SK-N-SH treated with all-trans-retinoic acid at 6 μM for 48 hours (cell line): ENCODE results near the gene FOXN4.

Experiments
- TOX ChIP-seq: fragments of 250-450 bp; sonication (Bioruptor Pico); IDR thresholded peaks from 2 replicates; pipeline ENCODE4 v1.8.0; 2021; ENCODE audit warnings: mild to moderate bottlenecking, moderate library complexity, borderline replicate concordance
- ZFP3 ChIP-seq: fragments of 250-450 bp; sonication (Bioruptor Pico); IDR thresholded peaks from 2 replicates; pipeline ENCODE4 v1.5.0; 2020; ENCODE audit warnings: mild to moderate bottlenecking, moderate library complexity
- ZFP30 ChIP-seq: fragments of 450-650 bp; formaldehyde crosslinking; IDR thresholded peaks from 2 replicates; pipeline ENCODE4 v1.5.0; 2022; ENCODE audit warnings: mild to moderate bottlenecking, moderate library complexity
- ZNF70 ChIP-seq: fragments of 450-650 bp; formaldehyde crosslinking; IDR thresholded peaks from 2 replicates; pipeline ENCODE4 v1.5.0; 2020; ENCODE audit warnings: mild to moderate bottlenecking, moderate library complexity
- TF ChIP-seq, protein P1 (sequence below): fragments of 250-450 bp; sonication (Bioruptor Pico); IDR thresholded peaks from 2 replicates; pipeline ENCODE4 v1.8.0; 2020; ENCODE audit warnings: mild to moderate bottlenecking, moderate library complexity, borderline replicate concordance
- TF ChIP-seq, protein P2 (sequence below): fragments of 250-450 bp; sonication (Bioruptor Pico); IDR thresholded peaks from 2 replicates; pipeline ENCODE4 v1.5.1; 2021; ENCODE audit warnings: mild to moderate bottlenecking, moderate library complexity
- TF ChIP-seq, protein P3 (sequence below): fragments of 250-450 bp; sonication (Bioruptor Pico); IDR thresholded peaks from 2 replicates; pipeline ENCODE4 v1.5.0; 2020; ENCODE audit warnings: mild to moderate bottlenecking, moderate library complexity

DNA sequence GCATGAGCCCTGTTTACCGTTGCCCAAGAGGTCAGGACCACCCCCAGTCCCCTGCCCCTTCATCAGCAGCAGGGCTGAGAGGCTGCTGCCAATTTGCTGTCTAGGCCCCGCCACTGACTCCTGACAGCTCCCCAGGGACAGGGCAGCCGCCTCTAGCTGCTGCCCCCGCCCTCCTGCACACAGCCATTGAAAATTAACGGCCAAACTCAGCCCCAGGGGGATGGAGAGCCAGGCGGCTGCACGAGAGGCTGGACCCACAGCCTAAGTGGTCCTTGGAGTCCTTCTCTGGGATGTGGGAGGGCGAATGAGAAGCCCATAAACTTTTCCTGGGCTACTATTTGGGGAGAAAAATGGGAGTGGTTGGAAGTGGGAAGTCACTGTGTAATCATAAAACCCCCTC lies 4.6 kb downstream of the FOXN4 start:
- TF ChIP-seq, protein P1, sequence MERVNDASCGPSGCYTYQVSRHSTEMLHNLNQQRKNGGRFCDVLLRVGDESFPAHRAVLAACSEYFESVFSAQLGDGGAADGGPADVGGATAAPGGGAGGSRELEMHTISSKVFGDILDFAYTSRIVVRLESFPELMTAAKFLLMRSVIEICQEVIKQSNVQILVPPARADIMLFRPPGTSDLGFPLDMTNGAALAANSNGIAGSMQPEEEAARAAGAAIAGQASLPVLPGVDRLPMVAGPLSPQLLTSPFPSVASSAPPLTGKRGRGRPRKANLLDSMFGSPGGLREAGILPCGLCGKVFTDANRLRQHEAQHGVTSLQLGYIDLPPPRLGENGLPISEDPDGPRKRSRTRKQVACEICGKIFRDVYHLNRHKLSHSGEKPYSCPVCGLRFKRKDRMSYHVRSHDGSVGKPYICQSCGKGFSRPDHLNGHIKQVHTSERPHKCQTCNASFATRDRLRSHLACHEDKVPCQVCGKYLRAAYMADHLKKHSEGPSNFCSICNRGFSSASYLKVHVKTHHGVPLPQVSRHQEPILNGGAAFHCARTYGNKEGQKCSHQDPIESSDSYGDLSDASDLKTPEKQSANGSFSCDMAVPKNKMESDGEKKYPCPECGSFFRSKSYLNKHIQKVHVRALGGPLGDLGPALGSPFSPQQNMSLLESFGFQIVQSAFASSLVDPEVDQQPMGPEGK (CRISPR knock-in tag), result no peak
- TF ChIP-seq, protein P2, sequence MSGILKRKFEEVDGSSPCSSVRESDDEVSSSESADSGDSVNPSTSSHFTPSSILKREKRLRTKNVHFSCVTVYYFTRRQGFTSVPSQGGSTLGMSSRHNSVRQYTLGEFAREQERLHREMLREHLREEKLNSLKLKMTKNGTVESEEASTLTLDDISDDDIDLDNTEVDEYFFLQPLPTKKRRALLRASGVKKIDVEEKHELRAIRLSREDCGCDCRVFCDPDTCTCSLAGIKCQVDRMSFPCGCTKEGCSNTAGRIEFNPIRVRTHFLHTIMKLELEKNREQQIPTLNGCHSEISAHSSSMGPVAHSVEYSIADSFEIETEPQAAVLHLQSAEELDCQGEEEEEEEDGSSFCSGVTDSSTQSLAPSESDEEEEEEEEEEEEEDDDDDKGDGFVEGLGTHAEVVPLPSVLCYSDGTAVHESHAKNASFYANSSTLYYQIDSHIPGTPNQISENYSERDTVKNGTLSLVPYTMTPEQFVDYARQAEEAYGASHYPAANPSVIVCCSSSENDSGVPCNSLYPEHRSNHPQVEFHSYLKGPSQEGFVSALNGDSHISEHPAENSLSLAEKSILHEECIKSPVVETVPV, result no peak
- TF ChIP-seq ZFP30 (CRISPR knock-in tag) (no peak), TOX (CRISPR knock-in tag) (no peak), ZFP3 (no peak), ZNF70 (CRISPR knock-in tag) (no peak)
- TF ChIP-seq, protein P3, sequence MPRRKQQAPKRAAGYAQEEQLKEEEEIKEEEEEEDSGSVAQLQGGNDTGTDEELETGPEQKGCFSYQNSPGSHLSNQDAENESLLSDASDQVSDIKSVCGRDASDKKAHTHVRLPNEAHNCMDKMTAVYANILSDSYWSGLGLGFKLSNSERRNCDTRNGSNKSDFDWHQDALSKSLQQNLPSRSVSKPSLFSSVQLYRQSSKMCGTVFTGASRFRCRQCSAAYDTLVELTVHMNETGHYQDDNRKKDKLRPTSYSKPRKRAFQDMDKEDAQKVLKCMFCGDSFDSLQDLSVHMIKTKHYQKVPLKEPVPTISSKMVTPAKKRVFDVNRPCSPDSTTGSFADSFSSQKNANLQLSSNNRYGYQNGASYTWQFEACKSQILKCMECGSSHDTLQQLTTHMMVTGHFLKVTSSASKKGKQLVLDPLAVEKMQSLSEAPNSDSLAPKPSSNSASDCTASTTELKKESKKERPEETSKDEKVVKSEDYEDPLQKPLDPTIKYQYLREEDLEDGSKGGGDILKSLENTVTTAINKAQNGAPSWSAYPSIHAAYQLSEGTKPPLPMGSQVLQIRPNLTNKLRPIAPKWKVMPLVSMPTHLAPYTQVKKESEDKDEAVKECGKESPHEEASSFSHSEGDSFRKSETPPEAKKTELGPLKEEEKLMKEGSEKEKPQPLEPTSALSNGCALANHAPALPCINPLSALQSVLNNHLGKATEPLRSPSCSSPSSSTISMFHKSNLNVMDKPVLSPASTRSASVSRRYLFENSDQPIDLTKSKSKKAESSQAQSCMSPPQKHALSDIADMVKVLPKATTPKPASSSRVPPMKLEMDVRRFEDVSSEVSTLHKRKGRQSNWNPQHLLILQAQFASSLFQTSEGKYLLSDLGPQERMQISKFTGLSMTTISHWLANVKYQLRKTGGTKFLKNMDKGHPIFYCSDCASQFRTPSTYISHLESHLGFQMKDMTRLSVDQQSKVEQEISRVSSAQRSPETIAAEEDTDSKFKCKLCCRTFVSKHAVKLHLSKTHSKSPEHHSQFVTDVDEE (CRISPR knock-in tag), result no peak
